HepG2 (cell line): Measurements from ENCODE around the gene ATP13A4. TPM values are rescaled to one million over a fixed set of nuclear protein-coding genes. Genes with fewer than 3 reads are reported as not detected.
"Not testable (repeated sequence)": the region's sequence is repeated elsewhere in the genome, so short reads cannot be mapped to it uniquely, and the experiment has no call there.

Source experiments
- ATAC-seq: fragments of 200-7000 bp; cut with Tn5 transposase; 3 replicates; pipeline ENCODE4 v1.9.1; 2020; ENCODE audit warnings: mild to moderate bottlenecking, moderate library complexity
- BruUV-seq: library from RNA; stranded (reverse); fragments of 400-500 nt; replicated peaks from 2 replicates; lab custom pipeline; 2021; lab: Mats Ljungman, UMichigan
- CTCF ChIA-PET: fragments of 300-600 bp; formaldehyde crosslinking; extraction: SDS; loops from one replicate; lab custom pipeline; 2021; ENCODE audit warnings: low total read pairs, inconsistent platforms, low intra/inter-chr PET ratio; lab: Yijun Ruan, JAX
- POLR2A ChIA-PET: fragments of 350-600 bp; sonication (Branson Sonifier 250); formaldehyde crosslinking; loops from one replicate; lab custom pipeline; 2020; ENCODE audit warnings: antibody characterized with exemption, inconsistent platforms; lab: Yijun Ruan, JAX
- DNase-seq: peaks from one replicate; pipeline ENCODE4 v3.0.0-alpha.2; 2015; ENCODE audit warnings: low spot score
- FAIRE-seq: peaks from 3 replicates; lab custom pipeline; 2011; peaks lifted over from hg19 to GRCh38; lab: Jason Lieb, UNC
- H2AFZ ChIP-seq: one replicate; pipeline ENCODE4 v1.6.1; 2011; ENCODE audit warnings: low read length, inconsistent platforms
- H3K27ac ChIP-seq: fragments of 300-600 bp; 3 replicates; pipeline ENCODE4 v1.8.0; 2011; ENCODE audit warnings: mixed run types, mild to moderate bottlenecking, mixed read lengths, low read length, inconsistent platforms; ENCODE audit not compliant: insufficient read depth; ENCODE audit errors: extremely low read length
- H3K27me3 ChIP-seq, 2 experiments: fragments of 200-600 bp in 1 of 2; 2 replicates in 1 of 2; 3 replicates in 1 of 2; pipeline versions ENCODE4 v1.6.0 to v1.8.0; 2011; ENCODE audit warnings: low read length in 2 of 2, mild to moderate bottlenecking in 2 of 2, moderate library complexity in 2 of 2, inconsistent platforms in 1 of 2; ENCODE audit not compliant: insufficient read depth in 2 of 2, control insufficient read depth in 1 of 2
- H3K36me3 ChIP-seq, 2 experiments: fragments of 200-600 bp in 1 of 2; replicated peaks in 1 of 2; 2 replicates in 1 of 2; 3 replicates in 1 of 2; pipeline versions ENCODE4 v1.5.1 to v1.8.0; 2011; ENCODE audit warnings: low read length in 2 of 2, inconsistent platforms in 1 of 2; ENCODE audit not compliant: insufficient read depth in 2 of 2, control insufficient read depth in 1 of 2
- H3K4me1 ChIP-seq: 2 replicates; pipeline ENCODE4 v1.5.1; 2012; ENCODE audit warnings: low read length, inconsistent platforms; ENCODE audit not compliant: insufficient read depth
- H3K4me2 ChIP-seq: 2 replicates; pipeline ENCODE4 v1.6.0; 2011; ENCODE audit warnings: low read depth, low read length, inconsistent platforms
- H3K4me3 ChIP-seq, 3 experiments: fragments of 200-600 bp in 1 of 3; sonication (generic), shearing (Covaris generic) in 1 of 3; replicated peaks in 1 of 3; 2 replicates each; pipeline ENCODE4 v1.5.1; 2011 to 2016; ENCODE audit warnings: low read length in 3 of 3, inconsistent platforms in 2 of 3, low read depth in 2 of 3, mild to moderate bottlenecking in 2 of 3, control low read depth in 1 of 3, mixed read lengths in 1 of 3; ENCODE audit not compliant: insufficient read depth in 1 of 3
- H3K79me2 ChIP-seq: one replicate; pipeline ENCODE4 v1.6.1; 2011; ENCODE audit warnings: low read length, inconsistent platforms; ENCODE audit not compliant: insufficient read depth
- H3K9ac ChIP-seq: 2 replicates; pipeline ENCODE4 v1.6.0; 2011; ENCODE audit warnings: mild to moderate bottlenecking, low read depth, low read length, inconsistent platforms; ENCODE audit not compliant: insufficient read depth
- H3K9me3 ChIP-seq: 2 replicates; pipeline ENCODE4 v1.5.1; 2012; ENCODE audit warnings: mild to moderate bottlenecking, low read length
- H4K20me1 ChIP-seq: 2 replicates; pipeline ENCODE4 v1.6.0; 2011; ENCODE audit warnings: inconsistent platforms, mild to moderate bottlenecking, low read length, moderate library complexity; ENCODE audit not compliant: insufficient read depth
- HMGA1 ChIP-seq: sonication (generic); formaldehyde crosslinking; conservative IDR thresholded peaks from 2 replicates; pipeline ENCODE4 v1.4.0; 2020; ENCODE audit warnings: missing genetic modification reagents
- HMGXB4 ChIP-seq, 2 experiments: sonication (generic) in 1 of 2; formaldehyde crosslinking in 1 of 2; IDR thresholded peaks; 2 replicates each; pipeline versions ENCODE4 v1.4.0 to v1.6.1; 2018 to 2020; ENCODE audit warnings: missing genetic modification reagents in 2 of 2, borderline replicate concordance in 1 of 2, low read depth in 1 of 2, mild to moderate bottlenecking in 1 of 2, missing biosample characterization in 1 of 2
- STAT6 ChIP-seq: sonication (generic); formaldehyde crosslinking; IDR thresholded peaks from 2 replicates; pipeline ENCODE4 v1.4.0; 2020; ENCODE audit warnings: missing genetic modification reagents, mild to moderate bottlenecking, borderline replicate concordance
- TFDP2 ChIP-seq: sonication (generic); formaldehyde crosslinking; IDR thresholded peaks from 2 replicates; pipeline ENCODE4 v1.4.0; 2020; ENCODE audit warnings: missing genetic modification reagents
- ZNF282 ChIP-seq: fragments of 450-650 bp; IDR thresholded peaks from 2 replicates; pipeline ENCODE4 v1.6.1; 2018; ENCODE audit not compliant: partially characterized antibody
- ZNF703 ChIP-seq: sonication (generic); formaldehyde crosslinking; IDR thresholded peaks from 2 replicates; pipeline ENCODE4 v1.5.1; 2020; ENCODE audit warnings: missing genetic modification reagents, mild to moderate bottlenecking, moderate library complexity, borderline replicate concordance
- WGBS: methylation state at CpG from one replicate; pipeline ENCODE4 v1.1.6; 2017; ENCODE audit warnings: low lambda C conversion rate; 5-methylcytosine and 5-hydroxymethylcytosine counted together
- in situ Hi-C: cut with HindIII; loops from 2 replicates; pipeline ENCODE4 v1.10.0; 2017; ENCODE audit warnings: low pct_unique_long_range_greater_than_20kb; ENCODE audit not compliant: extremely low pct_ligation_motif_present
- intact Hi-C: fragments of 100-400 bp; cut with micrococcal nuclease; formaldehyde crosslinking; loops from one replicate; pipeline ENCODE4 v1.10.0; 2022; ENCODE audit not compliant: unreplicated experiment
- polyA plus RNA-seq, 8 experiments: library from polyadenylated mRNA; depleted of rRNA in 3 of 8; stranded (reverse) in 7 of 8; unstranded in 1 of 8; fragments of >200 nt; fragmentation: Illumina TruSeq in 4 of 8; extraction: Trizol in 4 of 8; gene quantifications; 2 replicates each; pipeline versions ENCODE4 v1.2.1 to v1.2.3, GENCODE V29; 2011 to 2016; ENCODE audit warnings: low read depth in 4 of 8, missing spikeins in 1 of 8, mixed read lengths in 1 of 8; ENCODE audit not compliant: insufficient read depth in 1 of 8
- total RNA-seq, 5 experiments: library from RNA; depleted of rRNA; stranded (reverse); fragments of >200 nt; fragmentation: Illumina TruSeq; extraction: Trizol; gene quantifications; 2 replicates each; pipeline ENCODE4 v1.2.3, GENCODE V29; 2016; ENCODE audit warnings: low read depth in 1 of 5

Gene ATP13A4
- total and polyA plus RNA-seq, 2 of the 13 experiments (the other 11 are each of a cell fraction or from before 2014, with no cell fraction given), result 0.01 to 0.07 TPM

- no peak for TF ChIP-seq HMGXB4 (CRISPR knock-in tag; IDR thresholded peaks at IDR 0.05; ENCODE audit: borderline replicate concordance in 1 of 2, low read depth in 1 of 2)
Measured at GRCh38 chr3:193544289-193544688, 10.4 kb downstream of the ATP13A4 start (continued).

GRCh38 chr3:193530231-193531165, 24.2 kb downstream of the ATP13A4 start:
- Histone ChIP-seq H3K4me3 (no peak overlapping the region), H3K4me2 (no peak overlapping the region), H3K9ac (no peak overlapping the region), H3K79me2 (no peaks in the 10 kb centered on the region), H3K4me1 (no peaks in the 10 kb centered on the region), H3K9me3 (no peaks in the 10 kb centered on the region), H3K27me3 (no peaks in the 10 kb centered on the region), H4K20me1 (no peaks in the 10 kb centered on the region), H3K27ac (no peak overlapping the region), H3K36me3 (no peaks in the 10 kb centered on the region), H2AFZ (no peak overlapping the region)
- in situ Hi-C loops, result no loop called here
- 6% methylated on average over 7 of the region's 7 CpGs for WGBS
- DNase-seq, result no peak
- intact Hi-C loops, result no loop called here
- no peak for TF ChIP-seq TFDP2
- no peak for TF ChIP-seq ZNF282
- TF ChIP-seq HMGA1 (CRISPR knock-in tag), result no peak
- TF ChIP-seq ZNF703, result no peak
- TF ChIP-seq STAT6 (CRISPR knock-in tag), result no peak
- ChIA-PET CTCF (no interaction called here), POLR2A (no interaction called here)
- BruUV-seq, result no TSS peak
- no peak for FAIRE-seq
- no peak for ATAC-seq

GRCh38 chr3:193526085-193526484, 28.6 kb downstream of the ATP13A4 start:
- H3K4me2 ChIP-seq, DNase-seq, BruUV-seq, H4K20me1 ChIP-seq, FAIRE-seq, H3K79me2 ChIP-seq, ATAC-seq, H3K27me3 ChIP-seq, H3K27ac ChIP-seq, in situ Hi-C loops, H3K9ac ChIP-seq, H3K9me3 ChIP-seq, intact Hi-C loops, H3K4me3 ChIP-seq, CTCF ChIA-PET, H2AFZ ChIP-seq, POLR2A ChIA-PET, H3K36me3 ChIP-seq, H3K4me1 ChIP-seq: not testable (repeated sequence)
- 18% methylated on average over 2 of the region's 2 CpGs for WGBS
